ENCODE data around the gene SPARCL1. TPM values are rescaled to one million over a fixed set of nuclear protein-coding genes. Genes with fewer than 3 reads are reported as not detected.

The SPARCL1 gene
- total and polyA plus RNA-seq, 9 of the 15 experiments (the other 6 are each of a cell fraction or from before 2014, with no cell fraction given): 0.03 to 0.71 (median 0.05) TPM; not detected in 3

- Histone ChIP-seq H4K20me1 (replicated peaks; ENCODE audit: control insufficient read depth, insufficient read depth, low read length) (no peaks in the 10 kb centered on the region), H3K4me3 (no peak overlapping the region), H3K9me1 (ENCODE audit: control insufficient read depth, insufficient read depth, low read length) (no peaks in the 10 kb centered on the region), H2AFZ (ENCODE audit: low read depth, low read length) (no peak overlapping the region), H3K9me3 (replicated peaks; ENCODE audit: control insufficient read depth, insufficient read depth, low read depth, low read length) (no peaks in the 10 kb centered on the region), H3K27ac (ENCODE audit: extremely low read depth, low read depth, low read length) (no peak overlapping the region), H3K9ac (ENCODE audit: insufficient read depth in 1 of 2, low read depth in 2 of 2, low read length in 2 of 2) (no peak overlapping the region), H3K4me2 (ENCODE audit: insufficient read depth, low read length) (no peak overlapping the region), H3K36me3 (ENCODE audit: control insufficient read depth, insufficient read depth, low read length) (no peaks in the 10 kb centered on the region), H3K27me3 (ENCODE audit: control insufficient read depth in 2 of 2, insufficient read depth in 2 of 2, low read length in 2 of 2) (peaks cover 3 to 7% of the 10 kb centered on the region in 2 experiments; a peak in 4 of 5 replicates), H3K4me1 (replicated peaks in 1 of 2; ENCODE audit: control insufficient read depth in 2 of 2, insufficient read depth in 2 of 2, low read length in 2 of 2) (peaks cover 0 to 5% of the 10 kb centered on the region in 2 experiments; a peak in 1 of 5 replicates), H3K79me2 (ENCODE audit: control insufficient read depth, insufficient read depth, low read length) (no peaks in the 10 kb centered on the region)
- ChIA-PET CTCF (ENCODE audit: low intra/inter-chr PET ratio) (no interaction called here), POLR2A (no interaction called here)
- intact Hi-C loops (cut with micrococcal nuclease) (no loop called here), in situ Hi-C loops (cut with MboI) (no loop called here)
- whole genome bisulfite sequencing (ENCODE audit: insufficient coverage, low coverage, missing lambda C conversion rate): 12% methylated on average over 3 of the region's 3 CpGs
- TF ChIP-seq, protein P1, sequence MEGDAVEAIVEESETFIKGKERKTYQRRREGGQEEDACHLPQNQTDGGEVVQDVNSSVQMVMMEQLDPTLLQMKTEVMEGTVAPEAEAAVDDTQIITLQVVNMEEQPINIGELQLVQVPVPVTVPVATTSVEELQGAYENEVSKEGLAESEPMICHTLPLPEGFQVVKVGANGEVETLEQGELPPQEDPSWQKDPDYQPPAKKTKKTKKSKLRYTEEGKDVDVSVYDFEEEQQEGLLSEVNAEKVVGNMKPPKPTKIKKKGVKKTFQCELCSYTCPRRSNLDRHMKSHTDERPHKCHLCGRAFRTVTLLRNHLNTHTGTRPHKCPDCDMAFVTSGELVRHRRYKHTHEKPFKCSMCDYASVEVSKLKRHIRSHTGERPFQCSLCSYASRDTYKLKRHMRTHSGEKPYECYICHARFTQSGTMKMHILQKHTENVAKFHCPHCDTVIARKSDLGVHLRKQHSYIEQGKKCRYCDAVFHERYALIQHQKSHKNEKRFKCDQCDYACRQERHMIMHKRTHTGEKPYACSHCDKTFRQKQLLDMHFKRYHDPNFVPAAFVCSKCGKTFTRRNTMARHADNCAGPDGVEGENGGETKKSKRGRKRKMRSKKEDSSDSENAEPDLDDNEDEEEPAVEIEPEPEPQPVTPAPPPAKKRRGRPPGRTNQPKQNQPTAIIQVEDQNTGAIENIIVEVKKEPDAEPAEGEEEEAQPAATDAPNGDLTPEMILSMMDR (IDR thresholded peaks at IDR 0.05 in 2 of 3, conservative IDR thresholded peaks at IDR 0.05 in 1 of 3; ENCODE audit: insufficient read depth in 2 of 3, low read depth in 1 of 3, low read length in 3 of 3): peak; percentile 28 to 39 (median 32); a peak in 2 of 6 replicates
- TF ChIP-seq E2F8 (IDR thresholded peaks at IDR 0.05; ENCODE audit: low read depth, partially characterized antibody): no peak
- TF ChIP-seq CHCHD3 (CRISPR knock-in tag; IDR thresholded peaks at IDR 0.05): no peak
- TF ChIP-seq JUND (IDR thresholded peaks at IDR 0.05; ENCODE audit: borderline replicate concordance, low read depth, low read length): no peak
- TF ChIP-seq JUND (tag; IDR thresholded peaks at IDR 0.05; ENCODE audit: borderline replicate concordance, low read depth, low read length): no peak
- TF ChIP-seq MLX (CRISPR knock-in tag; conservative IDR thresholded peaks at IDR 0.05): no peak
- TF ChIP-seq USF1 (CRISPR knock-in tag; IDR thresholded peaks at IDR 0.05): no peak
- TF ChIP-seq, protein P2, sequence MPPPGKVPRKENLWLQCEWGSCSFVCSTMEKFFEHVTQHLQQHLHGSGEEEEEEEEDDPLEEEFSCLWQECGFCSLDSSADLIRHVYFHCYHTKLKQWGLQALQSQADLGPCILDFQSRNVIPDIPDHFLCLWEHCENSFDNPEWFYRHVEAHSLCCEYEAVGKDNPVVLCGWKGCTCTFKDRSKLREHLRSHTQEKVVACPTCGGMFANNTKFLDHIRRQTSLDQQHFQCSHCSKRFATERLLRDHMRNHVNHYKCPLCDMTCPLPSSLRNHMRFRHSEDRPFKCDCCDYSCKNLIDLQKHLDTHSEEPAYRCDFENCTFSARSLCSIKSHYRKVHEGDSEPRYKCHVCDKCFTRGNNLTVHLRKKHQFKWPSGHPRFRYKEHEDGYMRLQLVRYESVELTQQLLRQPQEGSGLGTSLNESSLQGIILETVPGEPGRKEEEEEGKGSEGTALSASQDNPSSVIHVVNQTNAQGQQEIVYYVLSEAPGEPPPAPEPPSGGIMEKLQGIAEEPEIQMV (tag; conservative IDR thresholded peaks at IDR 0.05; ENCODE audit: low read depth): no peak
- TF ChIP-seq TEAD4 (IDR thresholded peaks at IDR 0.05; ENCODE audit: low read length): no peak
- TF ChIP-seq TEAD4 (CRISPR knock-in tag; IDR thresholded peaks at IDR 0.05; ENCODE audit: borderline replicate concordance): no peak
- no peak for DNase-seq (ENCODE audit: extremely low read depth in 1 of 4, low spot score in 3 of 4)
- BruUV-seq (replicated peaks): no TSS peak
- ATAC-seq: 0 out of 3 replicates have a peak, but pooled peaks have one; percentile 43
- FAIRE-seq: peak; percentile 15
These were observed 23.3 kb downstream of the SPARCL1 start for GRCh38 chr4:87505862-87506261.

Data from K562 (cell line).